ENCODE measurements around the gene TBX6. TPM values are rescaled to one million over a fixed set of nuclear protein-coding genes. Genes with fewer than 3 reads are reported as not detected.

TBX6 gene
- total RNA-seq, 2 experiments from 2014 or later = 2.0 to 2.9 TPM

DNA sequence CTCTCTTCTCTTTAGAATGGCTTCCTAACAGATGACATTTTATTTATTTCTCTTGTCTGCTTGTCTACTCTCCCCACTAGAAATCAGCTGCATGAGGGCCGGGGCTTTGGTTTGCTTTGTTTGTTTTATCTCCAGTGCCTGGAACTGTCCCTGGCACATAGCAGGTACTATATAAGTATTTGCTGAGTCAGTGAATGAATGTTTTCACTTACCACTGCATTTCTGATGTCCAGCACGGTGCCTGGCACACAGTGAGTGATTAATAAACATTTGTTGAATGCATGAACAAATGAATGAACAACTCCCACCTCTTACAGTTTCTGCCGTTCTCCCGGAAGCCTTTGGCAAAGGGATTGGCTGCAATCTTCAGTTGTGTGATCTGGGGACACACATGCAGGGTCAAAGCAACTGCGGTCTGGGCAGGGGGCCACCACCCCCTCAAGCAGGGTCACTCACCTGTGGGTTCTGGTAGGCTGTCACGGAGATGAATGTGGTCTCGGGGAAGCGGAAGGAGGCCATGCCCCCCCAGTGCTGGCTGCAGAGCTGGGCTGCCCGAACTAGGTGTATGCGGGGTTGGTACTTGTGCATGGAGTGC is 3.4 kb downstream of the TBX6 start:
- Mint-ChIP-seq H3K4me1 (peaks cover 31% of the 10 kb centered on the region), H3K36me3 (peaks cover 16% of the 10 kb centered on the region), H3K27ac (peak overlapping the region; percentile 22), H3K9me3 (ENCODE audit: low read depth) (no peaks in the 10 kb centered on the region), H3K4me3 (no peak overlapping the region), H3K27me3 (no peaks in the 10 kb centered on the region)
- CTCF ChIA-PET = interaction anchor here (4.8 to 5.4 kb wide), 2 partner anchors 9 to 14 kb away, joined by 22 to 82 read pairs; partner anchors contain the start of gene PPP4C
- no peak for DNase-seq
- no peak for ATAC-seq

DNA sequence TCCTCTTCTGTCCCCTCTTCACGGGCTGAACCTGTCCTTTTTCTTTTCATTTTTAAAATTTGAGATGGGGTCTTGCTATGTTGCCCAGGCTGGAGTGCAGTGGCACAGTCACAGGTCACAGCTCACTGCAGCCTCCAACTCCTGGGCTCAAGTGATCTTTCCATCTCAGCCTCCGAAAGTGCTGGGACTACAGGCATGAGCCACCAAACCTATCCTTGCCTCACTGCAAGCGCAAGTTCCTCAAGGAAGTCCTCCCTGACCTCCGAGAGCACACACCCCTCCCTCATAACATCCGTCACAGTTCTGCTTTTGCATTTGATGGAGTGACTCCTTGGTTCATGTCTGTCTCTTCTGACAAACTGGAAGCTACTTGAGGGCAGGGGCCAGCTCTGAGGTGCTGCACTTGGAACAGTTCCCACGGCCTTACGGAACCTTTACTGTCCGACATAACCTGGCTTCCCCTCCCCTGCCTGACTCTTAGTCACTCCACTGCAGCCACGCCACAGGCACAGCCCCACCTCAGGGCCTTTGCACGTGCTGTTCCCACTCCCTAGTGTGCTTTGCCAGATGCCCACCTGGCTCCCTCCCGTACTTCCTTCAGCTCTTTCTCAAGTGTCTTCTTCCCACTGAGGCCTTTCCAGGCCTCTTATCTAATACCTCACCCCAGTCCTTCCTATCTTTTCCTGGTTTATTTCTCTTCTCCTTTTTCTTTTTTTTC is 4.4 kb downstream of the TBX6 start:
- H3K4me1 Mint-ChIP-seq = peaks cover 22% of the 10 kb centered on the region
- H3K4me3 Mint-ChIP-seq = no peak overlapping the region
- peaks cover 22% of the 10 kb centered on the region for H3K36me3 Mint-ChIP-seq
- DNase-seq (no peak), ATAC-seq (no peak)
- CTCF ChIA-PET = no interaction called here
- no peaks in the 10 kb centered on the region for H3K9me3 Mint-ChIP-seq (ENCODE audit: low read depth)
- H3K27ac Mint-ChIP-seq = no peak overlapping the region
- no peaks in the 10 kb centered on the region for H3K27me3 Mint-ChIP-seq

DNA sequence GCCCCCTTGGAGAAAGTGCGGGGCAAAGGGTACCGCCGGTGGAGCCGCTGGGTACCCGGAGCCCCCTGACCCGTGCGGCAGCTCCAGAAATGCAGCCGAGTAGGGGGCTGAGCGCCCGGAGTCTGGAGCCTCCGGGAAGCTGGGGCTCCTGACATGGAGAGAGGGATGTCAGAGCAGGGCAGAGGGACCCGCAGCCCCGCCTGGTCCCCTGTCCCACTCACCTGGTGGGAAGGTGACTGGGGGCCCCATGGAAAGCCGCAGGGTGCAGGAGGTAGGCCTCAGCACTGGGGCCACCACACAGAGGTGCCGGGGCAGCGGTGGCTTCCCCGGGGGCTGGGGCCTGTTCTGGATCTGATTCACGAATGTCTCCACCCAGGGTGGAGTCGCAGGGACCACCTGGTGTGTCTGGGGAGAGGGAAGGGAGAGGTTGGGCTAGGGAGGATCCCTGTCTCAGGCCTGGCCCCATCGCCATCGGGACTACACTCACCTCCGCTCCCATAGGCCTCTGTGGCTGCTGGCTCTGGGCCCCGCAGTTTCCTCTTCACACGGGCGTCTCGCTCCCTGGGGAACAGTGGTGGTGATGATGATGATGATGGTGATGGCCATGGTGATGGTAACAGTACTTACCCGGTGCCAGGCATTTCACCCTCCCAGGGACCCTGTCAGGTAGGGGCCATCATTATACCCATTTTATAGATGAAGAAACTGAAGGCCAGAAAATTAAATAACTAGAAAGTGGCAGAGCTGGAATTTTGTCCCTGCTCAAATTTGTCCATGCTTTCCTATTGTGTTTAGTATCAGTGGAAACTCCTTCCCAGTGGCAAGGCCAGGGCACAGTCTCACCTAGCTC is 5.2 kb downstream of the TBX6 start:
- no peak for DNase-seq
- CTCF ChIA-PET = no interaction called here
- H3K27me3 Mint-ChIP-seq = no peaks in the 10 kb centered on the region

DNA sequence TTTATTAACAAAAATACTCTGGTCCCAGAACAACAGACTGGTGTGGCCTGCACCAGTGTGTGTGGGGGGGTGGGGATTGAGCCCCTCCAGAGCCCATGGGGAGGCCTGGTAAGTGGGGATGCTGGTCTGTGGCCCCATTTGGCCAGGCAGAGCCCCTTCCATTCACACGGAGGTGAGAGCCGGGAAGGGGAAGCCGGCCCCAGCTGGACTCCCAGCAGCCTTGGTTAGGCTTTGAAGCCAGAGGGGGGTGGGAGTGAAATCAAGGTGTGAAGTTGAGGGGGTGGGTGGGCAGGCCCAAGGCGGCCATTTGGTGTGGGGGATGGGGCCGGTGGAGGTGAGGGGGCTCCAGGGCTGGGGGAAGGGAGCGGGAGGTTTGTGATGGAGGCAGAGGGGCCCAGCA is 5.9 kb downstream of the TBX6 start:
- DNase-seq (no peak), ATAC-seq (no peak)
- H3K4me3 Mint-ChIP-seq = no peak overlapping the region
- peaks cover 14% of the 10 kb centered on the region for H3K4me1 Mint-ChIP-seq
- H3K9me3 Mint-ChIP-seq (ENCODE audit: low read depth) = no peaks in the 10 kb centered on the region
- H3K27me3 Mint-ChIP-seq = no peaks in the 10 kb centered on the region
- CTCF ChIA-PET = no interaction called here
- H3K27ac Mint-ChIP-seq = no peak overlapping the region
- H3K36me3 Mint-ChIP-seq = peaks cover 33% of the 10 kb centered on the region

More for the DNA sequence above, 5.2 kb downstream of the TBX6 start:
- H3K4me3 Mint-ChIP-seq = no peak overlapping the region
- H3K27ac Mint-ChIP-seq = no peak overlapping the region
- no peaks in the 10 kb centered on the region for H3K9me3 Mint-ChIP-seq (ENCODE audit: low read depth)
- no peak for ATAC-seq
- peaks cover 27% of the 10 kb centered on the region for H3K36me3 Mint-ChIP-seq
- peaks cover 17% of the 10 kb centered on the region for H3K4me1 Mint-ChIP-seq

DNA sequence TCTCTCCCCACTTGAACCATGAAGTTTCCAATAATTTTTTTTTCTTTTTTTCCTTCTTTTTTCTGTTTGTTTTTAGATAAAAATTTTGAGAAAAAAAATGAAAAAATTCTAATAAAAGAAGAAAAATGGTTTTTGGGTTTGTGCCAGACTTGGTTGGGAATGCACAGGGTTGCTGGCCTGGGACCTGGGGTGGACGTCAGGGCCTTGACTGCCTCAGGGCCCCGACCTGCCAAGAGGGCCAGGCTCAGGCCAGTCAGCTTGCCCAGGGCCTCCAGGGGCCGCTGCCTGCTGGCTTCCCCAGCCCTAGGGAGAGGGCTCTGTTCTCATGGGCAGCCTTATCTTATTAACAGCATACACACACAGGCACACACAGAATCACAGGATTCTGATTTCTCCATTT is 6.5 kb downstream of the TBX6 start:
- DNase-seq (no peak), ATAC-seq (no peak)
- Mint-ChIP-seq H3K4me1 (peaks cover 10% of the 10 kb centered on the region), H3K36me3 (peaks cover 35% of the 10 kb centered on the region), H3K27me3 (no peaks in the 10 kb centered on the region), H3K27ac (no peak overlapping the region), H3K4me3 (no peak overlapping the region), H3K9me3 (ENCODE audit: low read depth) (no peaks in the 10 kb centered on the region)
- CTCF ChIA-PET = interaction anchor here (0.9 kb wide), 1 partner anchor 24 kb away, joined by 3 read pairs; no protein-coding TSS in a partner anchor

DNA sequence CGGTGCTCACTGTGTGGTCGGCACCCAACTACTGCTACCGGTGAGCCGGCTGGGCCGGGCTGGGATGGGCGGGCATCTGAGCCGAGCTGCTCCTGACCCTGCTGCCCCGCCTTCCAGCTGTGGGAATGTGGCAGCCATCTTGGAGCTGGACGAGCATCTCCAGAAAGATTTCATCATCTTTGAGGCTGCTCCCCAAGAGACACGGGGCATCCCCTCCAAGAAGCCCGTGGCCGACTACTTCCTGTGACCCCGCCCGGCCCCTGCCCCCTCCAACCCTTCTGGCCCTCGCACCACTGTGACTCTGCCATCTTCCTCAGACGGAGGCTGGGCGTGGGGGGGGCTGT is 6.9 kb downstream of the TBX6 start:
- no peaks in the 10 kb centered on the region for H3K27me3 Mint-ChIP-seq
- no peak overlapping the region for H3K4me3 Mint-ChIP-seq
- no peak overlapping the region for H3K27ac Mint-ChIP-seq
- DNase-seq (no peak), ATAC-seq (no peak)
- CTCF ChIA-PET = interaction anchor here (0.9 kb wide), 1 partner anchor 24 kb away, joined by 3 read pairs; no protein-coding TSS in a partner anchor
- no peaks in the 10 kb centered on the region for H3K9me3 Mint-ChIP-seq (ENCODE audit: low read depth)
- peaks cover 36% of the 10 kb centered on the region for H3K36me3 Mint-ChIP-seq
- peaks cover 6% of the 10 kb centered on the region for H3K4me1 Mint-ChIP-seq

DNA sequence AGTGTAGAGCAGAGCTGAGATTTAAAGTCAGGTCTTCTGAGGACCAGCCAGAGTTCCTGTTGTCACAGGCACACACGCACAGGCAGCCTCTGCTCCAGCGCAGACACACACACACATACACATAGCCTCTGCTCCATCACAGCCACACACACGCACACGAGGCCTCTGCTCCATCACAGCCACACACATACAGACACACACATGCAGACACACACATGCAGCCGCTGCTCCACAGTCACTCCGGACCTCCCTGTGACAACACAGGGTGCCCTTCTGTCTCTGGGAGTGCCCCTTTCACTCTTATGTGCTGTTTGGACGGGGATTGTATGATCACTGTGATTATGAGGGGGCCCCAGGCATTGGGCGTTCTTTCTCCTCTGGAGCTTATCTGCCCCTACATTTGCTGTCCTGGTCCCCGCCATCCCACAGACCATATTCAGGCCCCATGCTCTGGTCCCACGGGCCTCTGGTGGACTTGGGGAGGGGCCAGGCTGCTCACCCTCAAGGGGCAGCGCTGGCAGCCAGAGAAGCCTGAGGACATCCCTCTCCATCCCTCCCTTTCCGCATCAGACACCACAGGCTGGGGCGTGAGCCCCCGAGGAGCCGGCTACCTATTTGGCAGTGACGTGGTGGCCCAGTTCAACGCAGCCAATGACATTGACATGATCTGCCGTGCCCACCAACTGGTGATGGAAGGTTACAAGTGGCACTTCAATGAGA is 7.5 kb downstream of the TBX6 start:
- Mint-ChIP-seq H3K27me3 (no peaks in the 10 kb centered on the region), H3K9me3 (ENCODE audit: low read depth) (no peaks in the 10 kb centered on the region), H3K36me3 (peaks cover 42% of the 10 kb centered on the region), H3K27ac (peak overlapping the region; percentile 5), H3K4me3 (no peak overlapping the region), H3K4me1 (peaks cover 5% of the 10 kb centered on the region)
- DNase-seq (no peak), ATAC-seq (no peak)
- CTCF ChIA-PET = interaction anchor here (0.9 kb wide), 1 partner anchor 23 kb away, joined by 3 read pairs; no protein-coding TSS in a partner anchor

DNA sequence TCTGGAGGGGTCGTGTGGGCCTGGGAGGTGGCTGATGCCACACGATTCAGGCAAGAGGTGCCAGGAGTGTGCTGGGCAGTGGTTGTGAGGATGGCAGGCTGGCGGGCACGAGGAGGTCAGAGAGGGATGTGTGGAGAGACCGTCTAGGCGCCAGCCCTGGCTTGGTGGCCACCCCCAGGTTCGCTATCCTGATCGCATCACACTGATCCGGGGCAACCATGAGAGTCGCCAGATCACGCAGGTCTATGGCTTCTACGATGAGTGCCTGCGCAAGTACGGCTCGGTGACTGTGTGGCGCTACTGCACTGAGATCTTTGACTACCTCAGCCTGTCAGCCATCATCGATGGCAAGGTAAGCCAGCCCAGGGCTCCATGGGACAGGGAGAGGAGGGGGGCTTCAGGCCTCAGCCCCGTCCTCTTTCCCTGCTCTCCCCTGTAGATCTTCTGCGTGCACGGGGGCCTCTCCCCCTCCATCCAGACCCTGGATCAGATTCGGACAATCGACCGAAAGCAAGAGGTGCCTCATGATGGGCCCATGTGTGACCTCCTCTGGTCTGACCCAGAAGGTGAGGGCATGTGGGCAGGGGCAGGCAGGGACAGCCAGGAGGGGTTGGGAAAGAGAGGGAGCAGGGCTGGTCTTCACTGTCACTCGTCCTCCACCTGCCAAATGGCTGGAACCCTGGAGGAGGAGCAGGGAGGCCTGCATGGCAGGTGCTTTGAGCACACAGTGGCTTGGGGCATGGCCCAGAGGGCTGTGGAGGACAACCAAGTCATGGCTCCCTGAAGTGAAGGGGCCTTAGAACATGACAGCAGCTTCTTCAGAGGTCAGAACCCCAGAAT is 8.3 kb downstream of the TBX6 start:
- Mint-ChIP-seq H3K36me3 (peaks cover 46% of the 10 kb centered on the region), H3K27me3 (no peaks in the 10 kb centered on the region), H3K27ac (no peak overlapping the region), H3K4me3 (no peak overlapping the region), H3K4me1 (peaks cover 6% of the 10 kb centered on the region), H3K9me3 (ENCODE audit: low read depth) (no peaks in the 10 kb centered on the region)
- ATAC-seq = no peak
- CTCF ChIA-PET = interaction anchor here (7.5 kb wide), 1 partner anchor 8 kb away, joined by 82 read pairs; the partner anchor contains the start of gene TBX6
- no peak for DNase-seq

DNA sequence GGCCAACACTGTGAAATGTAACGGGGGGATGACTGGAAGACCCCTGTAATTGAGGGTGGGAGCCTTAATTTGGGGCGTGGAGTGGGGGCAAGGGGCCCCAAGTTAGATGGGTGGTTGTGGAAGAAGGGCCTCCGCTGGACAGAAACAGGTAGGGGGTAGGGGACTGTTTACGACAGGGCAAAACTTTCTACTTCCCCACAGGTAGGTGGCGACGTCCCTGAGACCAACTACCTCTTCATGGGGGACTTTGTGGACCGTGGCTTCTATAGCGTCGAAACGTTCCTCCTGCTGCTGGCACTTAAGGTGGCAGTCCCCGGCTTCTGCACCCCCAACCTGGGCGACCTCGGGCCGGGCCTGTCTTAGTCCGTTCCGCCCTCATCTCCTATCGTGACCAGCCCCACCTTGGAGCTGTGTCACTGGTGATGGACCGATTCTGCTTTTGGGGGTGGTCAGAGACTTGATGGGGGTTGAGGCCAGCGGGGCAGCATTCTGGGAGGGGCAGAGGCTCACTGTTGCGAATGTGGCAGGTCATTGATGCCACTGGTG is 9.1 kb downstream of the TBX6 start:
- Mint-ChIP-seq H3K36me3 (peaks cover 52% of the 10 kb centered on the region), H3K4me3 (no peak overlapping the region), H3K27ac (no peak overlapping the region), H3K4me1 (peaks cover 15% of the 10 kb centered on the region), H3K9me3 (ENCODE audit: low read depth) (no peaks in the 10 kb centered on the region), H3K27me3 (no peaks in the 10 kb centered on the region)
- CTCF ChIA-PET = interaction anchor here (0.7 to 7.5 kb wide), 3 partner anchors 8 to 22 kb away, joined by 3 to 82 read pairs (median 3); partner anchors contain the start of genes ALDOA and TBX6
- DNase-seq (no peak), ATAC-seq (no peak)

DNA sequence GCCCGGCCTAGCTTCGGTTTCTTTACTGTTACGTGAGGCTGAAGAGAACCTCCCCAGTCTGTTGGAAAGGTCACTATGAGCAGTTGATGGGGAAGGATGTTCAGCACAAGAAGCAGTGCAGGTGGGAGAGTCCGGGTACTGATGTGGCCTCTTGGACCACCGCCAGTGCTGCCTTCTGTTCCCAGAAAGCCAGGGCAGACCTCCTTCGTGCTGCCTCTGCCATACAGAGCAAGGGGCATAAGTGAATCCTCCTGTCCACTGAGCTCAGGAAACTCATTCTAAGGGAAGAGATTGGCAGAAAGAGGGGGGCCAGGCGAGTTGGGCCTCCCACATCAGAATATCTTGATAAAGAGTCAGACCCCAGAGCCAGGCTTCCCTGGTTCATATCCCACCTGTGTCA is 12.2 kb downstream of the TBX6 start:
- Mint-ChIP-seq H3K36me3 (peaks cover 56% of the 10 kb centered on the region), H3K4me1 (peaks cover 35% of the 10 kb centered on the region), H3K27ac (no peak overlapping the region), H3K4me3 (no peak overlapping the region), H3K27me3 (no peaks in the 10 kb centered on the region), H3K9me3 (ENCODE audit: low read depth) (no peaks in the 10 kb centered on the region)
- CTCF ChIA-PET = interaction anchor here (0.9 to 7.5 kb wide), 4 partner anchors 12 to 33 kb away, joined by 3 to 82 read pairs (median 4); partner anchors contain the start of genes ALDOA and TBX6
- ATAC-seq = no peak
- DNase-seq = no peak

DNA sequence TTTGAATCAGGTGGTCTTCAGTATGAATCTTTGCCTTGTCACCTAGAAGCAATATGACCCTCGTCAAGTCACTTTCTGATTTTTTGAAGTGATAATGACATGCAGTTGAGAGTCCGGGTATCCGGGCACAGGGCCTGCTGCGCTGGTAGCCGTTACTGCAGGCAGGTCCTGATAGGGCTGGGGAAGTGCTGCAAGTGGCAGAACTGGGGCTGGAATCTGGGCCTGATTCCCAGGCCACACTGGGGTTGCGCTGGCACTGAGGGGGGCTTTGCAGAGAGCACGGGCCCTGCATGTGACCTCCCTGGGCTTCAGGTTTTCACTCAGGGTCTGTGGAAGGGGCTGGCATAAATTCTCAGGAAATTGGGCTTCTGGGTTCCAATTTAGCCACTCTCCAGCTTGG is 13.0 kb downstream of the TBX6 start:
- no peaks in the 10 kb centered on the region for H3K9me3 Mint-ChIP-seq (ENCODE audit: low read depth)
- peaks cover 34% of the 10 kb centered on the region for H3K4me1 Mint-ChIP-seq
- H3K4me3 Mint-ChIP-seq = no peak overlapping the region
- peaks cover 54% of the 10 kb centered on the region for H3K36me3 Mint-ChIP-seq
- no peak overlapping the region for H3K27ac Mint-ChIP-seq
- ATAC-seq (no peak), DNase-seq (no peak)
- CTCF ChIA-PET = interaction anchor here (1.2 to 7.5 kb wide), 2 partner anchors 12 to 33 kb away, joined by 4 to 82 read pairs; partner anchors contain the start of gene TBX6
- H3K27me3 Mint-ChIP-seq = no peaks in the 10 kb centered on the region

DNA sequence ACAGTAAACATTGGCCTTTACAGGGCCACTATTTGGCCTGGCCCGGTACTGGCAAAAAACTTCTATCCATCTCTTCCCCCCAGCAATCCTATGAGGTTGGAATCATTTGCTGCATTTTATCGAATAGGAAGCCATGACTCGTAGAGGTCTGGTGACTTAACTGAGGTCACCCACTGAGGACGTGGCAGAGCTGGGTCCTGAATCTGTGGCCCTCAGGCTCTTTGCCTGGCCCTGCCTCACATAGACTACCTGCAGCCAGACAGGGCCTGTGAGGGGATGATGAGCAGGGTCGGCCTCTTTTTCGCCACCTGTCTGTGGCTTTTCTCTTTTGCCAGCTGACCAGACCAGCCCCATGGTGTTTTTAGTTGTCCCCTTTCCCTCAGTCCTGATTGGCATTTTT is 14.1 kb downstream of the TBX6 start:
- no peaks in the 10 kb centered on the region for H3K27me3 Mint-ChIP-seq
- H3K27ac Mint-ChIP-seq = peak overlapping the region; percentile 6
- no peak for DNase-seq
- peak overlapping the region; percentile 85 for H3K4me3 Mint-ChIP-seq
- no peaks in the 10 kb centered on the region for H3K9me3 Mint-ChIP-seq (ENCODE audit: low read depth)
- peaks cover 35% of the 10 kb centered on the region for H3K4me1 Mint-ChIP-seq
- CTCF ChIA-PET = interaction anchor here (1.5 to 7.5 kb wide), 2 partner anchors 13 to 23 kb away, joined by 5 to 82 read pairs; partner anchors contain the start of gene TBX6
- peaks cover 48% of the 10 kb centered on the region for H3K36me3 Mint-ChIP-seq
- no peak for ATAC-seq
